ENCODE results near the gene CALML3.

DNA sequence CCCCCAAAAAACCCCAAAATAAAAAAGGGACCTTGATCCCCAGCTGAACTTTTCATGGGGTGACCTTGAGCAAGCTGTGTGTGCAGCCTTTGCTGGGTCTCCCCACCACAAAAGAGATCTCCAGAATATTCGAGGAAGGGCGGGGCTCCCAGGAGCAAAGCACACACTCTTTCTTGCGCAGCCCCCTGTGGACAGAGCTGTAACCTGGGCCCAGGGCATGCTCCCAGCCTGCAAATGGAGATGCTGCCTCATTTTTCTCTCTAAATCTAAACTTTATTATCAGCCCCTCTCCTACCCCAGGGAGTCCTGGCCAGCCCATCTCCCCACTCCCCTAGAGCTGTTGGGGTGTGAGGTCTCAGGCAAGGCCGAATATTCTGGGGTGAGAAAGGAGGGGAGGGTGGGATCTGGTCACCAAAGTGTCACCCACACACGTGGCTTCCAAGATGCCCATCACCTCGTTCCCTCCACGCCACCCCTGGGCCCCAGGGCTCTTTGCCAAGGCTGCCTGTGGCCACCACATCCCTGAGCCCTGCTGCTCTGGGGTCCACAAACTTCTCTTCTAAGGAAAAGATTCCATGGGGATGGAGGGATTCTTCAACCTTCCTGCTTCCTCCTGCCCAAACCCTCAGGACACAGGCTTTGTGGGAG lies 1.7 kb upstream of the CALML3 start:
- TF ChIP-seq CTCF (conservative IDR thresholded peaks at IDR 0.05; ENCODE audit: low read depth, low read length) = no peak
- TF ChIP-seq EZH2 (IDR thresholded peaks at IDR 0.05; ENCODE audit: borderline replicate concordance, low read depth, low read length, poor library complexity, severe bottlenecking) = no peak

Measured in A673 (cell line).